Activated effector memory CD4-positive, alpha-beta T cell treated with anti-CD3 and anti-CD28 coated beads, Interleukin-2, amount 50 U/mL, for 16 hours (primary cell): ENCODE data around the gene ELOB.
A peak's percentile ranks its signal among the peaks of the same experiment; 100 is the strongest.

Experiments
- DNase-seq: peaks from one replicate; pipeline ENCODE4 v3.0.0-alpha.2; 2020

The ELOB gene

GRCh38 chr16:2777231-2777902, at the start of gene ELOB:
Gene ELOB, minus strand, starts transcription at chr16:2777280. Its CDS starts 41 bp downstream, at chr16:2777239.
- peak; percentile 97 for DNase-seq

DNA sequence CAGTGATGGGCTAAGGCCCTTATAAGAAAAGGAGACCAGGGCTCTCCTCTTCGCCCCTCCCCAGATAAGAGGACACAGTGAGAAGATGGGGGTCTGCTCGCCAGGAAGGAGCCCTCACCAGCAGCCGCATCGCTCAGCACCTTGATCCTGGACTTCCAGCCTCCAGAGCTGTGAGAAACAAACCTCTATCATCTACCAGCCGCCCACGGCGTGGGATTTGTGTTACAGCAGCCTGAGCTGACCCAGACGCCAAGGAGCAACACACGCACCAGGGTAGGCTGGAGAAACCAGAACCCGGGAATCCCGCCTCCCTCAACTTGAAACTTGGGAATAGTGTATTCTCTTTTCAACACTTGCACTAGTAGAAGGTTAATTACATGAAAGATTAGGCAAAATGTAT, 48.8 kb upstream of the ELOB start:
- DNase-seq: peak; percentile 31

GRCh38 chr16:2825049-2825742, 48.1 kb upstream of the ELOB start:
- DNase-seq: peak; percentile 49

DNA sequence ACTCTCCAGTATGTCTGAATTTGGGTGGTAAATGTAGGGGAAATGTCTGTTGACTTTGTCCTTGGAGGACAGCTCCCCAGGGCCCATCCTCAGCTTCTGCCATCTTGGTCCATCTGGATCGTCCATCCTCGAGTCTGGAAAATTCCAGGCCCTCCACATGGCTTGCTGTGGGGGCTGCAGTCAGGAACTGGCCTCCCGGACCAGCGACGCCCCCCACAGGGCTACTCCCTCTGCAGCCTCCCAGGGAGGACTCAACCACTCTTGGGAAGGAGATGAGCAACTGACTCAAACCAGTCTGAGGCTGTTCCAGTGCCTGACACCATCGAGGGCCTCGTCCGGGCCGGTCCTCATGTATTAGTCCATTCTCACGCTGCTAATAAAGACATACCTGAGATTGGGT, 47.5 kb upstream of the ELOB start:
- DNase-seq: peak; percentile 25

DNA sequence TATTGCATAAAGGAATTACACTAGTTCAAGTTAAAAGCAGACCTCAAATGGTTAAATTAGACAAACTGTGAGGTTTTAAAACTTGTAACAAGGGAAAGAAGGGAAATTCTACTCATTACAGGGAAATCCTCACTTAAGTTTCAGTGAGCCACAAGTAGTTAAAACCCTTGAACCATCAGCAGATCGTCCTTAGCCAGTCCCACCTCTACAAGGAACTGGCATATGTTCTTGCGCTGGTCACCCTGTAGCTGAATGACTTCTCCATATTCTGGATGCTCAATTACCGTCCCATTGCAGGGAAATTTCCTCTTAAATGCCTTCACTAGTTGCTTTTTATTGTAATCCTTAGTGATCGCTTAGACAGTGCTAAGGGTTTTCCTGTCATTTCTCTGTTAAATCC, 45.4 kb upstream of the ELOB start:
- DNase-seq: peak; percentile 4

DNA sequence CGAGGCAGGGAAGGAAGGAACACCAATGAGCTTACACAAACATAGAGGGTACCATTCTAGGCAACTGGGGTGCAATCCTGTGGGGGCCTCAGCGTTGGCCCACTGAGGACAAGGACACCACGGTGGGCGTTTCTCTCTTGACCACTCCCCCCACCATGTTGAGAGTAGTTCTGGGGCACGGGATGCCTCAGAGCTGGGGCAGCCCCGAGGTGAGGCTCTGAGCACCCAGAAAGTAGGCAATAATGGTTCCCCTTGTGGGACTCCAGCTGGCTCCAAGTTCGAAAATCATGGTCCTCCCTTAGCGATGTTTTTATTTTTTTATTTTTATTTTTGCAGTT, 45.0 kb upstream of the ELOB start:
- DNase-seq: peak; percentile 47

GRCh38 chr16:2821487-2822157, 44.5 kb upstream of the ELOB start:
- DNase-seq: peak; percentile 56

GRCh38 chr16:2820836-2821486, 43.9 kb upstream of the ELOB start:
- no peak for DNase-seq

- peak; percentile 54 for DNase-seq
Observed at GRCh38 chr16:2819939-2820835, 43.1 kb upstream of the ELOB start.

DNA sequence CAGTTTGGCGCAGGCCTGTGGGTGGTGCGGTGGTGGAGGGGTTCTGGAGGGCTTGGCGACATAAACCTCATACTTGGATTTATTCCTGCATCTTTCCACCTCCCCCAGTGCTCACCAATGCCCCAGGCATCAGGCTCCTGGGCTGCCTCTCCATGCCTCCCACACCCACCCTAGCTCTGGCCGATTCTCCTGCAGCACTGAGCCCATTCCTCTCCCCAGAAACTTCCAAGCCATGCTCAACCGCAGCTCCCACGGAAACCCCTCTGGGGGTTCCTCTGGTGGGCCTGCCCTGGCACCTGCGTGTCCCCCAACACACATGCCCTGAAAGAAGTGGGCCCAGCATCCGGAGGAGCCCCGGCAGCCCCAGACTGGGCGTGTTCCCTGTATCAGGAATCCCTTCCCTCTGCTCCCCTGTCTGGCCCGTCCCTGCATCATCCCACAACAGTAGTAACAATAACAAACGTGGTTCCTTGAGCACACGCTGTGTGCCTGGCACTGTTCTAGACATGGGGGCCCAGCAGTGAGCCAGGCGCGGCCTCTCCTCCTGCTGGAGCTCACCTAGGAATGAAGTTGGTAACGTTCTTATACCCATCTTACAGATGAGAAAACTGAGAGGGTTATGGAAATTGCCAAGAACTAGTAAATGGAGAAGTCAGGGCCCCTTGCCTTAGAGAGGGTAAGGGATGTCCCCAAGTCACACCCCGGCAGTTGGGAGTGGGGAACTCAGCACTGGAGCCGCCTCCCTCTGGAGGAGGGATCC, 42.3 kb upstream of the ELOB start:
- DNase-seq: peak; percentile 42

DNA sequence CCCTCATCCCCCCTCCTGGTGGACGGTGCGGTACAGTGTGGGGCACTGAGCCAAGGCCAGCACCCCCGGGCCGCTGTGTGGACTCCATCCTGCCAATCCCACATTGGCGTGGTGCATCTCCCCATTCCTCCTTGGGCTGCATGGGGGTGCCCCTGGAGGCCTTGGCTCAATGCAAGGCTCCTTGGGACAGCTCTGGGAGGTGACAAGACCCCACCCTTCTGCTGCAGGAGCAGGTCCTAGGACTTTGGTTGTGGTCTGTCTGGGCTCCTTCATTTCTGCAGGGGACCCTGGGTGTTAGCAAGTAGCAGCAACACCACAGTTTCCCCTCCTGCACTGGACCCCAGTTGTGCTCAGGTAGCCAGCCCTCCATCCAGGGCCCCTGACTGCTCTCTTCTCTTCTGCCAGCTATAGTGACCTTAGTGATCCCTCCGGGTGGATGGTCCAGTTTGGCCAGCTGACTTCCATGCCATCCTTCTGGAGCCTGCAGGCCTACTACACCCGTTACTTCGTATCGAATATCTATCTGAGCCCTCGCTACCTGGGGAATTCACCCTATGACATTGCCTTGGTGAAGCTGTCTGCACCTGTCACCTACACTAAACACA, 41.3 kb upstream of the ELOB start:
- peak; percentile 57 for DNase-seq

DNA sequence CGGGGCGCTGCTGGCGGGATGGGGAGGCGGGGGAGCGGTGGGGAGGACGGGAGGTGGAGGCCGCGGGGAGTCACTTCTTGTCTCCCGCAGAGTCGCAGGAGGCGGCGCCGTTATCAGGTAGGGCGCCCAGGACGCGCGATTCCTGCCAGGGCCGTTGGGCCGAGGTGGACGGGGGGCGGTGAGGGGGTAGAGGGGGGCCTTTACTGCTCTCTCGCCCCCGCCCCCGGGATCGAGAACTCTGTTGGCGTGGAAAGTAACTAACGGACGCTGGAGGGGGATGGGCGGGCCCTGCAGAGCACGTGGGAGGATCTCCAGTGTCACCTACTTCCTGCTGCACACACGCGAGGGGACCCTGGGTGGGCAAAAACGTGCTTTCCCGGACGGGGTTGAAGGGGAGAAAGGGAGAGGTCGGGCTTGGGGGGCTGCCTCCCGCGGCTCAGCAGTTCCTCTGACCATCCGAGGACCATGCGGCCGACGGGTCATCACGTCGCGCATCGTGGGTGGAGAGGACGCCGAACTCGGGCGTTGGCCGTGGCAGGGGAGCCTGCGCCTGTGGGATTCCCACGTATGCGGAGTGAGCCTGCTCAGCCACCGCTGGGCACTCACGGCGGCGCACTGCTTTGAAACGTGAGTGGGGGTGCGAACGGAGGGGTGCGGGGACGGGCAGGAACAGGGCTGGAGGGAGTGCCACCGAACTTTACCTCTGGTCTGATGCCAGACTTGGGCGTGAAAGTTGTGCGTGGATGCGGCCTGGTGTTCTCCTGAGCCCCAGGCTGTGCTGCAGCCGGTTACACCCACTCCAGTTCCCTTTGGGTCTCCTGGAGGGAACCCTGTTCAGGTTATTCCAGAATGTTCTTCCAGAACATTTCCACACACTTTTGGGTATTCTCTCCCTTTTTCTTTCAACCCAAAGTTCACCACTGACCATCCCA, 40.5 kb upstream of the ELOB start:
- peak; percentile 64 for DNase-seq

DNA sequence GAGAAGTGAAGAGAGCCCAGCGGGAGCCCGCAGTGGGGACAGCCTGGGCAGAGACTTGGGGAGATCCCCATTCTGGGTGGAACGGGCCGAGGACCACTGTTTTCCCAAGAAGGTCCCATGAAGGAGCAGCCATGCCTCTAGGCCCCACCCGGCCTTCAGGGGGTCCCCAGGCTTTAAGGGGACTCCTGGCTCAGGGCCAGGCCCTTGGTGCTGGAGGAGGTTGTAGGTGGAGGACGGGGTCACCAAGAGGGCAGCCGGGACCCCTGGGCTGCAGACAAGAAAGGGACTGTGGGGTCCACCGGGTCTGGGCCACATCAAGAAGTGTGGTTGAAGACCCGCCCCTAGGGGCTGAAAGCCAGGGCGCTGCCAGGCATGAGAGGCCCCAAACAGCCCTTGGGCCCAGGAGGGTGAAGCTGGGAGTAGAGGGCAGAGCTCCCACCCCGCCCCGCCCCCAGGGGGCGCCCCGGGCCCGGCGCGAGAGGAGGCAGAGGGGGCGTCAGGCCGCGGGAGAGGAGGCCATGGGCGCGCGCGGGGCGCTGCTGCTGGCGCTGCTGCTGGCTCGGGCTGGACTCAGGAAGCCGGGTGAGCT, 39.8 kb upstream of the ELOB start, which contains the start of gene PRSS21:
Gene PRSS21, plus strand, starts transcription at position 487 of the 589 bp plus-strand sequence. Its CDS starts 32 bp downstream, at position 519.
- DNase-seq: peak; percentile 74

DNA sequence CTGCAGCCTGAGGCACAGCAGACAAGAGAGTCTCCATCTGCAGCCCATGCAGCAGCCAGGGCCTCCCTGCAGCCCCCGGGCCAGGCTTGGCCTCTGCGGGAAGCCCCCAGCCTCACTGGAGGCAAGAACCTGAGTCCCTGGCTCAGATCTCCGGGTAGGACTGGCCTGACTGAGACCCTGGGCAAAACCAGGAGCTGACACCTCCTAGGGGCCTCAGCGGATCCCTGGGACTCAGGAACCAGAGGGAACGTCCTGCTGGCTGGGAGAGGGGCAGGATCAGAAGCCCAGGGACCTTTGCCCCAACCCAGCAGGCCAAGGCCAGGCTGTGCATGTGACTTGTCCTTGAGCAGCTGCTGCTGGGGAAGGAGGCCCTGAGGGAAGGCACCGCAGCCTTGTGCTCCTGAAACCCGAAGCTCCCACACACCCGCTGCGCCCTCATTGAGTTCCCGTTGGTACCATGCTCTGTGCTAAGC, 38.3 kb upstream of the ELOB start:
- peak; percentile 50 for DNase-seq

DNA sequence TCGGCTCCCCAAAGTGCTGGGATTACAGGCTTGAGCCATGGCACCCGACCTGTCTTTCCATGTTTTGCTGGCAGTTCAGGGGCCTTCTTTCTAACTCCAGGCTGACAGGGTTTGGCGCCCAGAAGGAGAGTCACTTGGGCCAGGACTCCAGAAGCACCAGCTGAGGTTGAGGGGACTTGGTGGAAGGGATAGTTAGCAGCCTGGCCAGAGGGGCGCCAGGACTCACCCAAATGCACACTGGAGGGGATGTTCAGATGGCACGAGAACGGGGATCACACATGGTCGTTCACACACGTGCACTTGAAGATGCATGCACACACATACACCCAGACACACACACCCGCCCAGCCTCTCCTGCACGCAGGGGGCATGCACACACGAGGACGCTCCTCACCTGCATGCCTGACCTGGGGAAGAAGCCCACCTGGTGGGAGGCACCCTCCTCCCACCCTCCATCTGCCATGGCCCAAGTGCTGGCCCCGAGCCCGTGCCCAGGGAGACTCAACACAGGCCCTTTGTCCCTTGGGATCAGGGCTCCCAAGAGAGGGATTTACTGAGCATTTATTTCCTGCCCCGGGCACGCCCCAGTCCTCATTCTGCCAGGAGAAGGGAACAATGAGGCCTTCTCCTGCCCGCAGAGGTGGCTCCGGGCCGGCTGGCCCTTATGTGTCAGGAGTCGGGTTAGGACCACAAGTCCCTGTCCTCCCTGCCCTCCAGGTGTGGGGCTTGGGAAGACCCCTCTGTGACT, 37.6 kb upstream of the ELOB start:
- DNase-seq: peak; percentile 46

DNA sequence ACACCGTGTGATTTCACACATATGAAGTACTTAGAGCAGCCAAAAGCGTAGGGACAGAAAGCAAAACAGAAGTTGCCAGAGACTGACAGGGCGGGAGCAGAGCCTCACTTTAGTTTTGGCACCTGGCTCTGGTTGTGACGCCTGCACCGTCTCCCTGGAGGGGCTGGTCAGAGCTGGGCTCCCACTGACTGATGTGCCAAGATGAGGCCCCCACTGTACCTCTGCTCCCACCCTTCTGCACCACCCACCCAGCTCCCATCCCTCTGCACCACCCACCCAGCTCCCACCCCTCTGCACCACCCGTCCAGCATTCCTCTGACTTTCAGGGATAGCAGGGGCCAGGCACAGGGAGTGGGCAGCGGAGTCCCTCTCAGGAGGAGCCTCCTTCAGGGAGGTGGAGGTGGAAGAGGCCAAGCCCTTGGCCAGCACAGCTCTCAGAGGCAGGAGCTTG, 36.7 kb upstream of the ELOB start:
- peak; percentile 42 for DNase-seq

GRCh38 chr16:2811703-2812471, 34.8 kb upstream of the ELOB start:
- DNase-seq: peak; percentile 25

- peak; percentile 31 for DNase-seq
Observed at GRCh38 chr16:2810651-2811050, 33.6 kb upstream of the ELOB start.
